ENCODE results near the gene CATSPER2.
"Not testable (repeated sequence)": the region's sequence is repeated elsewhere in the genome, so short reads cannot be mapped to it uniquely, and the experiment has no call there.

The CATSPER2 gene

DNA sequence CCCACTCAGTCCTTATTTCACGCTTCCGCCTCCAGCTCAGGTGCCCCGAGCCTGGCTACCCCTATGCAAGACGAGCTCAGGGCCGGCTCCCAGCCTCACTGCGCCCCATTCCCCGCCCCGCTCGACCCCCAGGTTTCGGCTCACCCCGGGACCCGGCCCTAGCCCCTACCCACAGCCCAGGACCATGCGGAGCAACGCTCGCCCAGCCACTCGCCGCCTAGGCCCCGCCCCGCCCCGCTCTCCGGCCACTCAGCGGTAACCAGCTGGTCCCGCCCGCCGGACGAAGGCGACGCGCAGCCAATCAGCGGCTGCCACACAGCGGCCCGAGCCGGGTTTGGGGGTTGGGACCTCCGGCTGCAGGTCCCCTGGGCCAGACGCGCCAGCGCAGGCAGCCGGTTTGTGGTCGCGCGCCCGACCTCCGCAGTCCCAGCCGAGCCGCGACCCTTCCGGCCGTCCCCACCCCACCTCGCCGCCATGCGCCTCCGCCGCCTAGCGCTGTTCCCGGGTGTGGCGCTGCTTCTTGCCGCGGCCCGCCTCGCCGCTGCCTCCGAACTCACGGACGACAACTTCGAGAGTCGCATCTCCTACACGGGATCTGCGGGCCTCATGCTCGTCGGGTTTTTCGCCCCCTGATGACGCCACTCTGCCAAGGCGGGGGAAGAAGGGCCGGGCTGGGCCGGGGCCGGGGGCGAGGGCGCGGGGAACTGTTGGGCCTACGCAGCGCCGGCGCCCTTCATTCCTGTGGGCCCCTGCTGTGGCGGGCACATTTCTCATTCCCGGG lies at the start of gene CATSPER2:
CATSPER2 (minus strand) TSS at position 196 of the 781 bp plus-strand sequence. CDS start 783 bp downstream, outside the sequence.
- DNase-seq (ENCODE audit: low read depth in 2 of 3, low spot score in 2 of 3) = no peak

DNA sequence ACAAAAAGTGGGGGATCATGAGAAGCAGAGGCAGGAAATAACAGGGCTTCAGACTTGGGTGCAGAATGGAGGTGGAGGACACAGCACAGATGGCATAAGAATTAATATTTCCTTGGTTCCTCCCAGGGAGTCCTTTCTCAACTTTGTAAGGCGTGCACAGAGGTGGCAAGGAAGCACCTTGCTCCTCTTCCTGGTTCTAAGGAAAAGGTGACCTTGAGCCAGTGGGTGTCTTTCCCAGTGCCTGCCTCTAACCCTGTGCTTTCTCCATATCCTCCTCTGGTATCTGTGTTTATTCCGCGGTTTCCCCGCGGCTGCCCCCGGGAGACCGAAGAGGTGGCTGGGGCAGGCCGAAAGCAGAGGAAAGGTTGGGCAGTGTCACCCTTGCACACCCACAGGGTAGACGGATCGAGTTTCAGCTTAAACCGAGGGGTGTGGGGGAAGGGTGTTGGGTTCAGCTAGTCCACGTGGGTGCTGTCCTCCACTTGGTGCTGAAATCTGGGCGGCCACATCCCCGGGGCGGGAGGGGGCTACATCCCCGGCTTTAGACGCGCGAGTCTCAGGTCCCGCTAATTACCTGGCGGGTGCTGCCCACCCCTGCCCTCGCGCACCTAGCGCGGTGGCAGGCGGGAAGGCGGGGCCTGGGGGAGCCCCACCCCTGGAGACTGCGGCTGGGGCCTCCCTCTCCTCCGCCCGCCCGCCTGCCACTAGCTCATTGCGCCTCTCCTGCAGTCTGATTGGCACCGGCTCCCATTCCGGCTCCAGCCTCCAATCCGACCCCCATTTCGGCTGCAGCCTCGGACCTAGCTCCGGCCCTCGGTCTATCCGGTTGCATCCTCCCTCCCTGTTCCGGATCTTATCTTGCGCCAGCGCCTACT lies 44.7 kb upstream of the CATSPER2 start, which contains the start of gene CKMT1A:
CKMT1A (plus strand) TSS at position 712 of the 875 bp plus-strand sequence. CDS start 192 bp downstream, outside the sequence.
- not testable (repeated sequence) for DNase-seq (ENCODE audit: low read depth in 2 of 3, low spot score in 2 of 3)

DNA sequence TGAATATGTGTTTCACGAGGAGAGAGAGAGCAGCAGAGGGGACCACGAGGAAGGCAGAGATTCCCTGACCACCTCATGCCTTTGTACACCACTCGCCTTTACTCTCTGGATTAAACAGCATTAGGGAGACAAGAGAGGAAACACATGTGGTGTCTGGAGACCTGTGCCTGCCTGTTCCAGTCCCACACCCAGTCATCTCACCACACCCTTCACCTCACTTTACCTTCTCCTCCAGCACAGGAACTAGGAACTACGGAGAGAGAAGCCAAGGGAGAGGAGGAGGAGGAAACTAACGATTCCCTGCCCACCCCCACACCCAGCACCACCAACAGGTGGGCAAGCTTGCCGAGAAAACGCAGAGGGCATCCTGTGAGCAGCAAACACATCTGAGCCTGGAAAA lies 44.0 kb upstream of the CATSPER2 start:
- not testable (repeated sequence) for DNase-seq (ENCODE audit: low read depth in 2 of 3, low spot score in 2 of 3)

DNA sequence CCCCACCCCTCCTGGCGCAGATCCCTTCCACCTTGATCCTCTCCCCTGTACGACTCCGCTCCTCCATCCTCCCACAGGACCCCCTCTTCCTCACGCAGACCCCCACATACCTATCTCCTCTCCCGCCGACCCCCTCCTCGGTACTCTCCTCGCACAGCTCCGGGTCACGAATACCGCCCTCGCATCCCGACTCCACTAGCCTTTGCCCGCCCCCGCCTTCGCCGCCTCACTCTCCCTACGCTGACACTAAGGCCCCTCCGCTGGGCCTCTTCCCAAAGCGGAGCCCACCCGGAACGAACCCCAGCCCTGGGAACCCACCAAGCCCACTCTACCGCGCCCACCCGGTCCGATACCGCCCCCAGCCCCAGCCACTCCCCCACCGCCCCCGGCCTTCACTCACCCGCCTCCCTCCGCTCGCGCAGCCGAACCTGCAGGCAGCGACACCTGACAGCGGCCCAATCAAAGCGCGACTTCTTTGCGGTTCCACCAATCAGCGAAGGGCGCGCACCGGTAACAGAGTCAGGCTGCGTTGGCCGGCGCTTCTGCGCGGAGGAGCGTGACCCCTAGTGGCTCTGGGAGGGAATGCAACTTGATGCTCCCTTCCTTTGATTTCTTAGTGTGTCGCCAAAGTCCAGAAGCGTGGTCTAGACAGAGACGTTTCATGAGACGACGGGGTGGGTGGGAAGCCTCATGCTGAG lies 41.1 kb upstream of the CATSPER2 start:
- not testable (repeated sequence) for DNase-seq (ENCODE audit: low read depth in 2 of 3, low spot score in 2 of 3)

DNA sequence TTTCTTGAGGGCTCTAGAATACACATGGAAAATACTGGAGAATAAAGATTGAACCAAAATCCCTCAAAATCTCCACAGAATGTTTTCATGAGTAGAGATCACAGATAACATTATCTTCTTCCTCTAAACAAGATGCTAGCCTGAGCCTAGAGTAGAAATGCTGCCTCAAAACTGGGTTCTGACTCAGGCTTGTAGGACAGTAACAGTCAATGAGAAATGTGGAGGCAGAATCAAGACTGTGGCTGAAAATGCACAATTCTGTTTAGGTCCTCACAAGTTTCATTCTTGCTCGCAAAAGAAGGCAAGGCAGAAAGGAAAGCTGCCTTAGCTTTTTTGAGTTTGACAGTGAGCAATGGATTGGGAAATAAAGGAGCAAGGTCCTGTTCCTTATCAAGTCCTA lies 25.5 kb upstream of the CATSPER2 start:
- DNase-seq (ENCODE audit: low read depth in 2 of 3, low spot score in 2 of 3) = not testable (repeated sequence)

DNA sequence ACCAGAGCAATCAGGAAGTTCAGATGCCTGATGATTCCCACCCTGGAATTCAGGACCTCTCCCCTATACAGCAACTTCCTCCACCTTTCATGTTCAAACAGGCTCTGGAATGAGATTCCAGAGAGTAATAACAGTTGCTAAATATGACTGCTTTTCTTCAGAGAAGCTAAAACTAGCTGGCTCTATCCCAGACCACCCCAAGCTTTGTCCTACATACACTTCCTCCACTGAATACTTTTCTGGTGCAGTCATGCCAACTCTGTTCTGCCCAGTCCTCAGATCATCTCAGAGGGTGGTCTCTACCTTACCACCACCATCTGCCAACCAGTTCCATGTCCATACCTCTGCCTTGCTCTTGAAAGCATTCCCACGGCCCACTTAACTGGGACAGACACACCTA lies 17.5 kb upstream of the CATSPER2 start:
- not testable (repeated sequence) for DNase-seq (ENCODE audit: low read depth in 2 of 3, low spot score in 2 of 3)

DNA sequence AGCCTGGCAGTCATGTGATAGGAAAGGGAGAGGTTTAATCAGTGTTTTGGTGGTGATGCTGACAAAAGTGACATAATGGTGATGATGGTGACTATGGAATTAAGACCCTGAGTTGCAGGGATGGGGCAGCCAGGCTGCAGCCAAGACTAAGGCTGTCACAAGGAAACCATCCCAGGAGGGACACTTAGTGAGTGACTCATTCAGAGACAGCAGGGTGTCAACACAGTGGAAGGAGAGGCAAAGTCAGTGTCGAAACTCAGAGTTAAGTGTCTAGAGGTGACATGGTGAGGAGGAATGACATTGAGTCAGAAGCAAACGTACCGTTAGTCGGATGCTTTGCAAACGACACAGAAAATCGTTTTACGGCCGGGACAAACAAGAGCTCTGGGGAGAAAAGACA lies 14.7 kb upstream of the CATSPER2 start:
- DNase-seq (ENCODE audit: low read depth in 2 of 3, low spot score in 2 of 3) = not testable (repeated sequence)

DNA sequence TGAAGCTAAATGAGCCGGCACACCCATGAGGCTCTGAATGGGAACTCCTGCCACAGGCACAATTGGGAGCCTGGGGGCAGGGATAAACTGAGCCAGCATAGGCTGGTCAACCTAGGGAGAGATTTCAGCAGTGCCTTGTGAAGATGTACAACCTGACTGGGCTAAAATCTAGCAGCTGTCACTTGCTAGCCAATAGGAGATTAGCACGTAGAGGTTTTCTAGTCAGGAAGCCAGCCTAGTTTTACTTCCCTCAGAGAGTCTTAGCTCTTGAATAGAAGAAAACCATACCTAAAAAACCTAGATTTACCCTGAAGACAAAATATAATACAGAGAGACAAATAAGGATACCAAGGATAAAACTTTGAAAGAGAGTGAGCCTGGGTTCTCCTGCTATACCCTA lies 13.6 kb upstream of the CATSPER2 start:
- DNase-seq (ENCODE audit: low read depth in 2 of 3, low spot score in 2 of 3) = not testable (repeated sequence)

DNA sequence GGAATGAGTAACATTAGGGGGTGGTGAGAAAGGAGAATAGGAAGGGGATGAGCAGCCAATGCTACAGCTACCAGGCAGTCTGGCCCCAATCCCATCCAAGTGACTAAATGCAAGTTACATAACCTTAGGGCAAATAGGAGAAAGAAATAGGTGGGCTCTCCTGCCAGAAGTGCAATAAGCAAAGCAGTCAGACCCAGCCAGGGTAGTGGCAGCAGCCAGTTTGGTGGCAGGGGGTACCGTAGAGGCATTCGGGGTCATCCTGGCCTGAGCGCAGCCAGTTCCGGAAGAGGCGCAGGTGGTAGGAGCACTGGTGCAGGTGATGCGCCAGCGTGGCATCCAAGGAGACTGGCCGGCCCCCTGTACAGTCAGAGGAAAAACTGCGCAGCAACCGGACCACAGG lies 11.1 kb upstream of the CATSPER2 start:
- DNase-seq (ENCODE audit: low read depth in 2 of 3, low spot score in 2 of 3) = not testable (repeated sequence)

DNA sequence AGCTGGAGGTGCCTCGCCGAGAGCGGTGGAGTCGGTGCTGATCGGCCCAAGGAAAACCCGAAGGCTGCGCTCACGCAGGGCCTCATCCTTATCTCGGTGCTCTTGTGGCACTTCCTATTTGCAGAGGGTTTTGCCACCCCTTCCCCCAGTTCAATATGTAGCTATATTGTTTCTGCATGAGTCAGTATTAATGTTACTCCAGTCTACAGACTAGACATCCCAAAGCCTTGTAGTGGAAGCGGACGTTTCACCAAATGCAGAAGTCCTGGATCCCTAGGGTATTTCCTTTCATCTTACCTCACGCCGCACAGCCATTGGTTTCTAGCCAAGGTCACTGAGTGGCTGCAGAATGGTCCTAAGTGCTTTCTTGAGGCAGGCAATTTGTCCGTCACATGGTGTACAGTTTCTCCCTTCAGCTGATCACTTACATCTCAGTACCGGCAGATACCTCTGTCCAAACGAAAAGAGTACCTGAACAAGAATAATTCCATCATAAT lies 834 bp upstream of the CATSPER2 start:
- not testable (repeated sequence) for DNase-seq (ENCODE audit: low read depth in 2 of 3, low spot score in 2 of 3)

DNA sequence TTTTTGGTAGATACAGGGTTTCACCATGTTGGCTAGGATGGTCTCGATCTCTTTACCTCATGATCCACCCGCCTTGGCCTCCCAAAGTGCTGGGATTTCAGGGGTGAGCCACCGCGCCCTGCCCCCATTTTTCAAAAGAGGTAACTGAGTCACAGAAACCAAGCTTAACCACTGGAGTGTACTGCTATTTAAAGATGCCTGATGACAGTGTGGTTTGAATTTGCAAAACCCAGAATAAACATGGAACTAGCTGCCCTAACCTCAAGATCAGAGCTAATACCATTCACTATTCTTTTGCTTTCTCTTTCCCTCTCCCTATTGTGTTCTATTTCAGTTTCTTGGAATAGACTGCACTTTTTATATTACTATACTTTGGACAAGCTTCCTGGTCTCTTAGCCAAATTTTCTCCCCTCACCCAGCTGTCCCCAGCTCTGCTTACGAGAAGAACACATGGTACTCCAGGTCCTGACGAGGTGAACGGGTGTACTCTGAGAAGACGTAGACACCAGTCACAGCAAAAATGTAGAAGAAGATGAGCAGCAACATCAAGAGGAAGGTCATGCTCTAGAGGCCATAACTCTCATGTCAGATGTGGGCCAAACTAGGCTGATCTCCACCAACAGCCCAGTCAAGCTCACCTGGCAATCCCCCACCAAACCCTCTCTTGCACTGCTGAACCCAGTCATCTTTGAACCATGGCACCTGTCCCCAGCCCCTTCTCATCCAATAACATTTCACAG lies 10.0 kb downstream of the CATSPER2 start:
- DNase-seq (ENCODE audit: low read depth in 2 of 3, low spot score in 2 of 3) = not testable (repeated sequence)

DNA sequence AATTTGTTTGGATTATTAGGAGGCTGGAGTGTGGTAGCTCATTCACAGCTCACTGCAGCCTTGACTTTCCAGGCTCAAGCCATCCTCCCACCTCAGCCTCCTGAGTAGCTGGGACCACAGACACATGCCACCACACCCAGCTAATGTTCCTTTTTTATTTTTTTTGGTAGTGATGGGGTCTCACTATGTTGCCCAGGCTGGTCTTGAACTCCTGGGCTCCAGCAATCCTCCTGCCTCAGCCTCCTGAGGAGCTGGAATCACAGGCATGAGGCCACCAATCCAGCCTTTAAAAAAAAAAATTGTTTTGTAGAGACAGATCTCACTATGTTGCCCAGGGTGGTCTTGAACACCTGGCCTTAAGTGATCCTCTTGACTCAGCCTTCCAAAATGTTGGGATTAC lies 21.7 kb downstream of the CATSPER2 start:
- DNase-seq (ENCODE audit: low read depth in 2 of 3, low spot score in 2 of 3) = not testable (repeated sequence)

DNA sequence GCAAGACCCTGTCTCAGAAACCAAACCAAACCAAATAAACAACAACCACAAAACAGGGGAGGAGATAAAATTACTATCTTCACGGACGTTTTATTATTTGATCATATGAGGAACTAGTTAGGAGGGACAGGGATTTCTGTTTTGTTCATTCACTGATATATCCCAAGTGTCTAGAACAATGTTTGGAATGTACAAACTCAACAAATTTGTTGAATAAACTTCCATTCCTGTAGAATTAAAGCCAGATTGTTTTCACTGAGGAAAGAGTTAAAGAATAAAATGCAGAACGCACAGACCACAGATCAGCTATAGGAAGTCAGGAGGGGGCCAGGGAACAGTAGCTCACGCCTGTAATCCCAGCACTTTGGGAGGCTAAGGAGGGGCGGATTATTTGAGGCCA lies 23.5 kb downstream of the CATSPER2 start:
- no peak for DNase-seq (ENCODE audit: low read depth in 2 of 3, low spot score in 2 of 3)

DNA sequence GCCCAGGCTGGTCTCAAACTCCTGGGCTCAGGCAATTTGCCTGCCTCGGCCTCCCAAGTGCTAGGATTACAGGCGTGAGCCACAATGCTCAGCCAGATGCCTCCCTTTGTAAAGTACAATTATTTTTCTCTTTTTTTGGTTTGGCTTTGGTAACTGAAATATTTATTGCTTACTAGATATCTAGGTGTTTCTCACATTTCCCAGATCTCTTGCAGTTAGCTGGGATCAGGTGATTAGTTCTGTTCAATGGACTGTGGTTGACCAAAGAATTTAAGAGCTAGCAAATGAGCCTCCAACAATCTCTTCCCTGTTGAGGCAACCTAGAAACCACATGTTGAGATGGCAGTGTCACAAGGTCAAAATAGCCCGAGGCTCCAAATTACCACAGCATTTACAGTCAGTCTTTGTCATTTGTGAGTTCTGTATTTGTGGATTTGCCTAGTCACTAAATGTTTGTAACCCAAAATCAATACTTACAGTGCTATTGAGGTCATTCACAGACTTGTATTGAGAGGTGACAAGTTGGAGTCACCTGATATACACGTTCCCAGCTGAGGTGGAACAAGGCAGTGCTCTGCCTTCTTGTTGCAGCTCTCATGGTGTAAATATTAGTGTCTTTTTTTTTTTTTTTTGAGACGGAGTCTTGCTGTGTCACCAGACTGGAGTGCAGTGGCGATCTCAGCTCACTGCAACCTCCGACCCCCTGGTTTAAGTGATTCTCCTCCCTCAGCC lies 26.4 kb downstream of the CATSPER2 start:
- not testable (repeated sequence) for DNase-seq (ENCODE audit: low read depth in 2 of 3, low spot score in 2 of 3)

DNA sequence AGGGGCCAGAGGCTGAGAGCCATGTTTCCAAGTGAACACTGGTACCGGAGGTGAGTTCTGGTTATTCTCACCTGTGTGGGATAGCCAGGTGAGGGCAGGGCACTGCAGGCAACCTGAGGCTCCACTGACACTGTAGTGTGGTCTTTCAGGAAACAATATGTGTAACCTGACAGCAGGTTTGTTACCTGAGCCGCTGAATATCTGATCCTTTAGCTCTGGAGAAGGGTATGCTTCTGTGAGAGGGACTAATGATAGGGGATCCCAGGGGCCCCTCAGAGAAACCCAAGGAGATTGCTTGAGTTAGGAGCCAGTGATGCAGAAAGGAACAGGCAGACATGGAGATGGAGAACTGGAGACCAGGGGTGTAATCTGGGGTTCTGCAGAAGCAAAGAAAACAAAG lies 29.9 kb downstream of the CATSPER2 start, which contains the start of gene STRC:
STRC (minus strand) TSS at position 101 of the 400 bp plus-strand sequence; CDS start at position 23, 78 bp downstream.
- not testable (repeated sequence) for DNase-seq (ENCODE audit: low read depth in 2 of 3, low spot score in 2 of 3)

DNA sequence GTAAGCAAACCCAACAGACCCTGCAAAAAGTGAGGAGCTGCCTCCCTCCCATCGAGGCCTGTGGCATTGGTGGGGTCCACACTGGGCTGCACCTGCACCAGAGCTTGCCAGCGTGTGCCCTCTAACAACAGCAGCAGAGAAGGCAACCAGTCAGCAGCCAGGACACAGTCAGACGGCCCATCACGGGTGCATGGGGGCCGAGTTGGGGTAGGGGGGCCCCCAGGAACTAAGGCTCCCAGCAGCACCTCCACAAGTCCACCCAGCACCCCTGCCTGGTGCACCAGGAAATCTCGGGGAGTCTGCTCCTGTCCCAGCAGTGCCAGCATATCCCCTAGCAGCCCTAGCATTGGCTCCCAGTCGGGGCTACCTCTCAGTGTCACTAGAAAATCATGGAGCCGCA lies 30.9 kb downstream of the CATSPER2 start:
- not testable (repeated sequence) for DNase-seq (ENCODE audit: low read depth in 2 of 3, low spot score in 2 of 3)

DNA sequence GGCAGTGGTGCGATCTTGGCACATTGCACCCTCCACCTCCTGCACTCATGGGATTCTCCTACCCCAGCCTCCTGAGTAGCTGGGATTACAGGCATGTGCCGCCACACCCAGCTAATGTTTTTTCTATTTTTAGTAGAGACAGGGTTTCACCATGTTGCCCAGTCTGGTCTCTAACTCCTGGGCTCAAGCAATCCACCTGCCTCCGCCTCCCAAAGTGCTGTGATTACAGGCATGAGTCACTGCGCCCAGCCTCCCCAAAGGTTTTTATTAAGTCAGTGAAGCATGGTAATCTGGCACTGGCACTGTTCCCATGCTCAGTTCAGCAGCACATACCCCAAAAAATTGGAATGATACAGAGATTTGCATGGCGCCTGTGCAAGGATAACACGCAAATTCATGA lies 46.4 kb downstream of the CATSPER2 start:
- DNase-seq (ENCODE audit: low read depth in 2 of 3, low spot score in 2 of 3) = not testable (repeated sequence)

DNA sequence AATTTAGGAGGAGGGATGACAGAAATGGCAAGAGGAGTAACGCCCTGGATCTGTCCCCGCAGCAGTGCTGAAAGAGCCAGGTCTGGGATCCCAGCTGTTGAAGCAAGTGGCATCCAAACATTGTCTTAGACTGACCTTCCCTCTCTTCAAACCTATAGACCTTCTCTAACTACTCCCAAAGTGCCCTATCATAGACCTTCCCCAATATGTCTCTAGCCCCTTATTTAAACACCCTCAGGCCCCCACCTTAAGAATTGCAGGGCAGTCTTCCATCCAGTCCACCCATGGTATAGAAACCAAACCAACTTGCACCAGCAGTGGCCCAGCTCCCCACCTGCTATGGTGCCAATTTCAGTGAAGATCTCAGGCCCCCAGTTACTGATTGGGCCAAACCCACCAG lies 48.4 kb downstream of the CATSPER2 start:
- not testable (repeated sequence) for DNase-seq (ENCODE audit: low read depth in 2 of 3, low spot score in 2 of 3)

DNA sequence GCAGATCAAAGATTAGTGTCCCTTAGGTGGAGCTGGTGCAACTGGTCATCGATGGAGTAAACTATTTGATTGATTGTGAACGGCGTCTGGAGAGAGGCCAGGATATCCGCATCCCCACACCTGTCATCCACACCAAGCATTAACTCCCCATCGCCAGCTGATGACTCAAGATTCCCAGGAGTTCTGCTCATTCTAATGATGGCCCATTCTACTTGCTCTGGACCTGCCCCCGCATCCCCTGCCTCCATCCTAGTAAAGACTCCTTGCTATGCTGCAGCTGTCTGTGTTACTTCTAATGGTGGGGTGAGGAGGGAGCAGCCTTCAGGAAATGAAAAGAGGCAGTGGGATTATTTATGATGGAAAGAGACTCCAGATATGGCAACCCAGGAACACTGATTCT lies 49.5 kb downstream of the CATSPER2 start:
- DNase-seq (ENCODE audit: low read depth in 2 of 3, low spot score in 2 of 3) = not testable (repeated sequence)
